ENCODE measurements around the gene PTGER1. TPM values are rescaled to one million over a fixed set of nuclear protein-coding genes. Genes with fewer than 3 reads are reported as not detected.

The PTGER1 gene, protein sequence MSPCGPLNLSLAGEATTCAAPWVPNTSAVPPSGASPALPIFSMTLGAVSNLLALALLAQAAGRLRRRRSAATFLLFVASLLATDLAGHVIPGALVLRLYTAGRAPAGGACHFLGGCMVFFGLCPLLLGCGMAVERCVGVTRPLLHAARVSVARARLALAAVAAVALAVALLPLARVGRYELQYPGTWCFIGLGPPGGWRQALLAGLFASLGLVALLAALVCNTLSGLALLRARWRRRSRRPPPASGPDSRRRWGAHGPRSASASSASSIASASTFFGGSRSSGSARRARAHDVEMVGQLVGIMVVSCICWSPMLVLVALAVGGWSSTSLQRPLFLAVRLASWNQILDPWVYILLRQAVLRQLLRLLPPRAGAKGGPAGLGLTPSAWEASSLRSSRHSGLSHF
- 1.9 and 3.4 TPM in 2 replicates for total RNA-seq (ENCODE audit: low replicate concordance)

DNA sequence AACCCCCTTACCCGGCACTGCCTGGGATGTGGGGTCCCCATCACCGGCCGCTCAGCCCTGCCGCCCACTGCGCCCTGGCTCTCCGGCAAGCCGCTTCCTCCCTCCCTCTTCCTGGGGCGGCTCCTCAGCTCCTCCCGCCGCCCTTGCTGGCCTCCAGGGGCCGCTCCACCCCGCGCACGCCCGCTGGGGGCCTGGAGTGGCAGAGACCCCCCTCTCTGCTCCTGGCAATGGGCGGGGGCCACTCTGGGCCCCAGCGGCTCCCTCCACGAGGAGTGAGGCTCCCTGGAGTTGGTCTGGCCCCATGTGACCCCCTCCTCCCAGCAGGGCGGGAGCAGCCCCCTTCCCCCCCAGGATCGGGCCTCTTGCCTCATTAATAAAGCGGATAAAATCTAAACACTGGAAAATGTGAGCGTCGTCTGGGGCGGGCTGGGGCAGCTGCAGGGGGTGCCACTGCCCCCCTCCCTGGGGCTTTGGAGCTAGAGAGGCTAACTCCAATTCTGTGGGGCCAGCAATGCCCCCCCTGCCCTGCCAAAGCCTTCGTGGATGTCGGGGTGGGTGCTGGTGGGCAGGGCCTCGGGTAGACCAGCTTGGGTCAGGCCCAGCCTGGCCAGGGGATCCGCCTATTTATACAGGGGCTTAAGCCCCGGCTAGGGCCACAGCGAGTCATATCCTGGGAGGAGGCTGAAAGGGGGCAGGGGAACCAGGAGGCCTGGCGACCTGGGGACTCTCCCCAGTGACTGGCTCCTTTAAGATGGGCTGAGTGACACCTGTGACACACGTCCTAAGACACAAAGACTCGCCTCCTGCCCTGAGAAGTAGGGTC lies at the start of gene PTGER1:
PTGER1 (minus strand) TSS at position 104 of the 823 bp plus-strand sequence. CDS start 1,034 bp downstream, outside the sequence.
- H3K4me3 ChIP-seq (ENCODE audit: low read depth, low read length), result peak within 1 kb of the TSS; percentile 6
- TF ChIP-seq, protein P1, sequence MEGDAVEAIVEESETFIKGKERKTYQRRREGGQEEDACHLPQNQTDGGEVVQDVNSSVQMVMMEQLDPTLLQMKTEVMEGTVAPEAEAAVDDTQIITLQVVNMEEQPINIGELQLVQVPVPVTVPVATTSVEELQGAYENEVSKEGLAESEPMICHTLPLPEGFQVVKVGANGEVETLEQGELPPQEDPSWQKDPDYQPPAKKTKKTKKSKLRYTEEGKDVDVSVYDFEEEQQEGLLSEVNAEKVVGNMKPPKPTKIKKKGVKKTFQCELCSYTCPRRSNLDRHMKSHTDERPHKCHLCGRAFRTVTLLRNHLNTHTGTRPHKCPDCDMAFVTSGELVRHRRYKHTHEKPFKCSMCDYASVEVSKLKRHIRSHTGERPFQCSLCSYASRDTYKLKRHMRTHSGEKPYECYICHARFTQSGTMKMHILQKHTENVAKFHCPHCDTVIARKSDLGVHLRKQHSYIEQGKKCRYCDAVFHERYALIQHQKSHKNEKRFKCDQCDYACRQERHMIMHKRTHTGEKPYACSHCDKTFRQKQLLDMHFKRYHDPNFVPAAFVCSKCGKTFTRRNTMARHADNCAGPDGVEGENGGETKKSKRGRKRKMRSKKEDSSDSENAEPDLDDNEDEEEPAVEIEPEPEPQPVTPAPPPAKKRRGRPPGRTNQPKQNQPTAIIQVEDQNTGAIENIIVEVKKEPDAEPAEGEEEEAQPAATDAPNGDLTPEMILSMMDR (IDR thresholded peaks at IDR 0.05; ENCODE audit: insufficient read depth, low read length), result peak; percentile 45
- peak; percentile 25 for DNase-seq (ENCODE audit: low read depth)

DNA sequence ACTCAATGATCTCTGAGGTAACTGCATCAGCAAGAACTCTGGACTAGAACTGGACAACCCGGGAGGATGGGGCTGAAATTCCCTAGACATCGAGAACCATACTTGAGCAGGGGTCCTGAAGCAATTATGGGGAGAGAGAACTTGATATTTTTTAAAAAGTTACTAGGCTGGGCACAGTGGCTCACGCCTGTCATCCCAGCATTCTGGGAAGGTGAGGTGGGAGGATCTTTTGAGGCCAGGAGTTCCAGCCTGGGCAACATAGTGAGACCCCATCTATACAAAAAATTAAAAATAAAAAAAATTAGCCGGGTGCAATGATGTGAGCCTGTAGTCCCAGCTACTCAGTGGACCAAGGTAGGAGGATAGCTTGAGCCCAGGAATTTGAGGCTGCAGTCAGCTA lies 45.4 kb upstream of the PTGER1 start:
- no peak overlapping the region for H3K4me3 ChIP-seq (ENCODE audit: low read depth, low read length)
- TF ChIP-seq, protein P1 (IDR thresholded peaks at IDR 0.05; ENCODE audit: insufficient read depth, low read length), result no peak
- DNase-seq (ENCODE audit: low read depth), result no peak

DNA sequence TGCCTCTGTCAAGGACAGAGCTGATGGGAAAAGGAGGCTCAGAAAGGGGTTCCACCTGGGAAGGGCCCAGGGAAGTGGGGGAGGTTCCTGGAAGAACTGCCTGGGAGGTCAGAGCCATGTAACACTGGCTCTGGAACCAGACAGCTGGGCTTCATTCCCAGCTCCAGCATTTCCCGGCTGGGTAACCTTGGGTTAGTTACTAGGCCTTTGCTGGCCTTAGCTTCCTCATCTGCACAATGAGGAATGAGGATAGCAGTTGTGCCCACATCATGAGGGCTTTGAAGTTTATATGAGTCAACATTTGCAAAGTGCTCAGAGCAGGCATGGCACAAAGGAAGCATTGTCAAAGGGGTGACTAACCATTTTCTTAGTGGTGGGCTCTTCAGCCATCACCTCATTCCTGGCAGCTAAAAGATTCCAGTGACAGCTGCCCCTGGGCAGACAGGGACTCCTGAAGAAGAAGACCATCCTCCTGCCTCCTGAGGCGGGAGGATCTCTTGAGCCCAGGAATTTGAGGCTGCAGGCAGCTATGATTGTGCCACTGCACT lies 44.8 kb upstream of the PTGER1 start:
- no peak overlapping the region for H3K4me3 ChIP-seq (ENCODE audit: low read depth, low read length)
- TF ChIP-seq, protein P1 (IDR thresholded peaks at IDR 0.05; ENCODE audit: insufficient read depth, low read length), result no peak
- DNase-seq (ENCODE audit: low read depth), result peak; percentile 72

DNA sequence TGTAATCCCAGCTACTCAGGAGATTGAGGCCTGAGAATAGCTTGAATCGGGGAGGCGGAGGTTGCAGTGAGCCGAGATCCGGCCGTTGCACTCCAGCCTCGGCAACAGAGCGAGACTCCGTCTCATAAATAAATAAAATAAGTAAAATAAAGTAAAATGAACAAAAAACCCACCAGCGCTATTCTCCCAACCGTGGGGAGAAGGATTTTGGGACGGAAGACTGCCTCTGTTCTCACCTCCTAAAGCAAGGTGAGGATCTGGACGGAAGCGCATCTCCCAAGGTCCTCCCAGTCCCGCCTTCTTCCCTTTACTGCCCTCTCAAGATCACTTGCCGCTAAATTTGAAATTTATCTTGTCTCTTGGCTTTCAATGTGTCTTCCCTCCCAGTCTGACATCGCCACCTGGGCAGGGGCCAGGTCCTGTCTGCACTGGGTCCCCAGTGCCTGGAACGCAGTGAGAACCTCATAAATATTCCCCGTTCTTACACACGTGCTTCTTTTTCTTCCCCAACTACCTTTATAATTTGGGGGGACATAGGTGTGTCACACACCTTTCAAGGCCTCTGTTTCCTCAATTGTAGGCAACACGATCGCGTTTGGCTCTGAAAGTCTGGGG lies 44.2 kb upstream of the PTGER1 start:
- no peak overlapping the region for H3K4me3 ChIP-seq (ENCODE audit: low read depth, low read length)
- DNase-seq (ENCODE audit: low read depth), result no peak
- TF ChIP-seq, protein P1 (IDR thresholded peaks at IDR 0.05; ENCODE audit: insufficient read depth, low read length), result no peak

DNA sequence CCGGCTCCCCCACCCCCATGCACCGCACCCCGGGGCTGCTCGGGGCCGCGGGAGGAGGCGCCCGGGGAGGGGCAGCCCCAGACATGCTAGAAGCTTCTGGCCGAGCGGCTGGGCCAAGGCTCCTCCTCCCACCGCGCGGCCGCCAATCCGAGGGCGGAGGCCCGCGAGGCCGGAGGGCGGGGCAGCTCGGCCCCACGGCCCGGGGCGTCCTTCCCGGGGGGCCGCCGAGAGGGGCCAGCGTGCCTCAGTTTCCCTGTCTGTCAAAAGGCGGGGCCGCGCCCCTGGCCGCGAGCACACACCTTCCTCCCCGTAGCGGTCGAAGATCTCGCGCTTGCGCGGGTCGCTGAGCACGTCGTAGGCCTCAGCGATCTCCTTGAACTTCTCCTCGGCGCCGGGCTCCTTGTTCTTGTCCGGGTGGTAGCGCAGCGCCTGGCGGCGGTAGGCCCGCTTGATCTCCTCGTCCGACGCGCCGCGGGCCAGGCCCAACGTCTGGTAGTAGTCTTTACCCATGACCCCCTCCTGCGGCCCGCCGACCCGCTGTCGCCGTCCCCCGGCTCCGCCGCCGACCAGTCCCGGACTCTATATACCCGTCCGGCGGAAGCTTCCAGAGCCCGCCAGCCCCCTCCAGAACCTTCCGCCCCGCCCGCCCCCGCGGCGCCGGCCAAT lies 42.8 kb upstream of the PTGER1 start, which contains the start of gene DNAJB1:
DNAJB1 (minus strand) TSS at position 558 of the 666 bp plus-strand sequence; CDS start at position 510, 48 bp downstream.
- peak; percentile 93 for DNase-seq (ENCODE audit: low read depth)
- TF ChIP-seq, protein P1 (IDR thresholded peaks at IDR 0.05; ENCODE audit: insufficient read depth, low read length), result no peak
- peak within 1 kb of the TSS; percentile 98 for H3K4me3 ChIP-seq (ENCODE audit: low read depth, low read length)

DNA sequence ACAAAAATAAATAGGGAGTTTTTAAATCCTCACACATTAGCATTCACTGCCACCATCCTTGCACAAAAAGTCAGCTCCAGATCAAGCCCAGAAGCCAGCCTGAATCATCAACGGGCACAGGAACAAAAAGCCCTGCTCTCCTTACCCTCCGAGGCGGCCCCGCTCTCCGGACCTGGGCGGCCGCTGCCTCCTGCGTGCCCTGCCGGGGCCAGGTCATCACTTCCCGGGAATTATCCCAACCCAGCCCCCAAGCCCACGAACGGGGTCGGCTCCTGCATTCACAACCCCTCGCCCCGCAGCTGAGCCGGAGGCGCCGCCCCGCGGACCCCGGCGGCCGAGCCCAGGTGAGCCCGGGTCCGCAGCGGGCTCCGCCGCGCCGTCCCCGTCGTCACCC lies 42.3 kb upstream of the PTGER1 start:
- peak overlapping the region; percentile 98 for H3K4me3 ChIP-seq (ENCODE audit: low read depth, low read length)
- peak; percentile 37 for DNase-seq (ENCODE audit: low read depth)
- TF ChIP-seq, protein P1 (IDR thresholded peaks at IDR 0.05; ENCODE audit: insufficient read depth, low read length), result no peak
